GM12878 (cell line): ENCODE results near the gene IQUB. TPM values are rescaled to one million over a fixed set of nuclear protein-coding genes. Genes with fewer than 3 reads are reported as not detected.
"Not testable (repeated sequence)": the region's sequence is repeated elsewhere in the genome, so short reads cannot be mapped to it uniquely, and the experiment has no call there.

Experiments used
- ATAC-seq: fragments of 200-7000 bp; cut with Tn5 transposase; 3 replicates; pipeline ENCODE4 v1.9.1; 2020; ENCODE audit warnings: mild to moderate bottlenecking, moderate library complexity
- BruUV-seq: library from RNA; stranded (reverse); fragments of 400-500 nt; replicated peaks from 2 replicates; lab custom pipeline; 2021; lab: Mats Ljungman, UMichigan
- CTCF ChIA-PET: fragments of 300-600 bp; sonication (Branson Sonifier 250); formaldehyde crosslinking; extraction: SDS; loops from one replicate; lab custom pipeline; 2021; ENCODE audit warnings: inconsistent platforms; lab: Yijun Ruan, JAX
- POLR2A ChIA-PET: fragments of 350-600 bp; formaldehyde crosslinking; extraction: SDS; loops from one replicate; lab custom pipeline; 2021; ENCODE audit warnings: inconsistent platforms; lab: Charles Lee
- RAD21 ChIA-PET: fragments of 300-600 bp; sonication (Branson Sonifier 250); formaldehyde crosslinking; loops from one replicate; lab custom pipeline; 2023; ENCODE audit warnings: antibody characterized with exemption; ENCODE audit not compliant: unreplicated experiment; lab: Charles Lee
- SMC1A ChIA-PET: fragments of 300-600 bp; sonication (Branson Sonifier 250); formaldehyde crosslinking; loops from one replicate; lab custom pipeline; 2023; ENCODE audit not compliant: unreplicated experiment, uncharacterized antibody; lab: Charles Lee
- DNase-seq: peaks from one replicate; pipeline ENCODE4 v3.0.0-alpha.2; 2011; ENCODE audit warnings: low read depth, low spot score
- FAIRE-seq: peaks from 3 replicates; lab custom pipeline; 2011; peaks lifted over from hg19 to GRCh38; lab: Jason Lieb, UNC
- H2AFZ ChIP-seq: 2 replicates; pipeline ENCODE4 v1.6.0; 2011; ENCODE audit warnings: low read depth, low read length, control low read depth; ENCODE audit not compliant: control insufficient read depth
- H3K27ac ChIP-seq: 2 replicates; pipeline ENCODE4 v1.5.1; 2011; ENCODE audit warnings: control low read depth; ENCODE audit not compliant: control insufficient read depth, insufficient read depth
- H3K27me3 ChIP-seq, 2 experiments: replicated peaks in 1 of 2; 2 replicates each; pipeline versions ENCODE4 v1.6.0 to v1.6.1; 2011; ENCODE audit warnings: low read length in 1 of 2; ENCODE audit not compliant: control insufficient read depth in 2 of 2, insufficient read depth in 2 of 2
- H3K36me3 ChIP-seq, 2 experiments: 2 replicates each; pipeline ENCODE4 v1.5.1; 2011; ENCODE audit warnings: low read length in 1 of 2; ENCODE audit not compliant: control insufficient read depth in 2 of 2, insufficient read depth in 2 of 2
- H3K4me1 ChIP-seq: 2 replicates; pipeline ENCODE4 v1.6.1; 2011; ENCODE audit warnings: mild to moderate bottlenecking, low read length, moderate library complexity, mixed read lengths; ENCODE audit not compliant: control insufficient read depth, insufficient read depth
- H3K4me2 ChIP-seq: 2 replicates; pipeline ENCODE4 v1.6.0; 2011; ENCODE audit warnings: control low read depth; ENCODE audit not compliant: control insufficient read depth, insufficient read depth
- H3K4me3 ChIP-seq: fragments of 200-600 bp; sonication (generic); 2 replicates; pipeline ENCODE4 v1.5.1; 2016
- H3K79me2 ChIP-seq: 2 replicates; pipeline ENCODE4 v1.6.0; 2011; ENCODE audit warnings: low read length; ENCODE audit not compliant: control insufficient read depth, insufficient read depth
- H3K9ac ChIP-seq: 2 replicates; pipeline ENCODE4 v1.8.0; 2011; ENCODE audit warnings: low read length, control low read depth, mixed read lengths; ENCODE audit not compliant: control insufficient read depth, insufficient read depth
- H3K9me3 ChIP-seq: replicated peaks from 3 replicates; pipeline ENCODE4 v1.5.1; 2011; ENCODE audit warnings: mild to moderate bottlenecking, low read length; ENCODE audit not compliant: control insufficient read depth, insufficient read depth
- H4K20me1 ChIP-seq: 2 replicates; pipeline ENCODE4 v1.6.0; 2011; ENCODE audit not compliant: control insufficient read depth, insufficient read depth
- SUZ12 ChIP-seq: fragments of 200-600 bp; sonication (generic); IDR thresholded peaks from one replicate; pipeline ENCODE4 v1.6.1; 2018; ENCODE audit warnings: antibody characterized with exemption, mild to moderate bottlenecking; ENCODE audit not compliant: unreplicated experiment
- WGBS: methylation state at CpG from one replicate; pipeline ENCODE4 v1.1.6; 2016; ENCODE audit warnings: low lambda C conversion rate; ENCODE audit not compliant: insufficient replicate concordance, insufficient coverage; ENCODE audit errors: missing lambda C conversion rate; 5-methylcytosine and 5-hydroxymethylcytosine counted together
- in situ Hi-C: fragments of 300-500 bp; cut with MboI; formaldehyde crosslinking; loops from 9 replicates; pipeline ENCODE4 v1.14.3; 2018; ENCODE audit warnings: mixed read lengths
- intact Hi-C: fragments of 100-400 bp; cut with micrococcal nuclease; formaldehyde crosslinking; loops from one replicate; pipeline ENCODE4 v1.14.2; 2022; ENCODE audit not compliant: unreplicated experiment
- polyA plus RNA-seq, 11 experiments: library from polyadenylated mRNA; depleted of rRNA in 4 of 11; unstranded in 6 of 11; stranded (reverse) in 5 of 11; fragments of >200 nt; fragmentation: Nextera tagmentation in 4 of 11; fragmentation: Illumina TruSeq in 1 of 11; extraction: Ambion mirVana in 4 of 11; extraction: Trizol in 1 of 11; gene quantifications; 1 replicate in 1 of 11; 2 replicates in 10 of 11; pipeline versions ENCODE4 v1.2.1 to v1.2.3, GENCODE V29; 2011 to 2016; ENCODE audit warnings: inconsistent platforms in 2 of 11, missing spikeins in 2 of 11, low read depth in 1 of 11
- total RNA-seq, 4 experiments: library from RNA; depleted of rRNA in 3 of 4; stranded (reverse); fragments of >200 nt in 3 of 4; fragmentation: Illumina TruSeq in 1 of 4; extraction: Trizol in 1 of 4; gene quantifications; 2 replicates each; pipeline versions ENCODE4 v1.2.1 to v1.2.3, GENCODE V29; 2013 to 2021

IQUB gene
- total and polyA plus RNA-seq, 10 of the 15 experiments (the other 5 are each of a cell fraction or from before 2014, with no cell fraction given) = 0.04 to 0.08 TPM; not detected in 8

DNA sequence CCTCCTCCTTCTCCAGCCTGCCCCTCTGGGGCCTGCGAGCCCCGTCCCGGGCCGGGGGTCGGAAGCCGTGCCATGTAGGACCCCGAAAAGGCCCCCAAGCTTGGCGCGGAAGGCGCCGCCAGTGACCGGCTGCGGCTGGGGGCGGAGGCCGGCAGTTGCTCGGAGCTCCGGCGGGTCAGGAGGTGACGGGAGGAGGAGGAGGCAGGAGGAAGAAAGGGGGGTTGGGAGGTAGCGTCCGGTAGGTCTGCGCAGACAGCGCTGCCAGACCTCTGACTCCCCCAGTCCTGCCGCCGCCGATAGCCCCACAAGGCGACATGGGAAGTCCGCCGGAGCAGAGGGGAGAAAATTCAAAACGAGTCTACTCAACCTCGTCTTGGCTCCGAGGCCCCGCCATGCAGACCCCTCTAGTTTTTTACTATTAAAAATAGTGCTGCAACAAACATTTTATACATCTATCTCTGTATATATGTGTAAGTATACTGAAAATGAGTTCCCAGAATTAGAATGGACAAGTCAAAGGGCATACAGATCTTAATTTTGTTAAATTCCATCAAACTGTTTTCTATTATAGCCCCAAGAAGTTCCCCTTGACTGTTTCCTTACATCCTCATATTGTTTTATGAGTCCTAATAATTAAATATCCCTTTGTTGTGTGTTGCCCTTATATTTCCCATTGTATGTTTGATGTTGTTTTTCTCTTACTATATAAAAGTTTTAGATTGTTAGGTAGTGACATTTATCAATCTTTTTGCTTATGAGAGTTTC is 1.4 kb downstream of the IQUB start:
- H3K4me2 ChIP-seq, H3K27ac ChIP-seq, H3K4me3 ChIP-seq, H3K9me3 ChIP-seq, DNase-seq, H3K27me3 ChIP-seq, H3K79me2 ChIP-seq, H2AFZ ChIP-seq, in situ Hi-C loops, H3K4me1 ChIP-seq, H4K20me1 ChIP-seq, H3K9ac ChIP-seq, intact Hi-C loops, BruUV-seq, RAD21 ChIA-PET, H3K36me3 ChIP-seq: not testable (repeated sequence)
- peak; percentile 44 for FAIRE-seq
- WGBS = 2% methylated on average over 10 of the region's 33 CpGs
- ChIA-PET SMC1A (interaction anchor here (0.6 kb wide), 1 partner anchor 287 kb away, joined by 3 read pairs; no protein-coding TSS in a partner anchor), POLR2A (interaction anchor here (0.6 kb wide), 1 partner anchor 9 kb away, joined by 3 read pairs; no protein-coding TSS in a partner anchor), CTCF (interaction anchor here (3.0 kb wide), 1 partner anchor 39 kb away, joined by 27 read pairs; no protein-coding TSS in a partner anchor)
- ATAC-seq = peak; percentile 40
- peak; percentile 60 for TF ChIP-seq SUZ12

DNA sequence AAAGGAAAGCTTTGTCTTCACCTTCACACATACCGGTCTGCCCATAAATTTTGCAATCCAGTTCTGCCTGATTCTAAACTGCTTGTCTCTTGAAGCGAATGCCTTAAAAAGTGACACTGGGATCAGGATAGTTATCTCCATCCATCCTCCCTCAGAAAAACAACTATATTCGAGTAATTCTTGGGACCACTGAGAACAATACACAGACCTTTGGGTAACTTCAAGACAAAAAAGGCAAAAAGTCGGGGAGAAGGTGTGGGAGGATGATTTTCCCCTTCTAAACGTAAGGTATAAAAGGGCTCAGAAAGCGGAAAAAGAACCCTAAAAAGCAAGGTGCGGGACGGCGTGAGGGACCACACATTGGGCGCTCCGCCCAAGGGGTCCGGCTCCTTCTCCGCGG is 2.1 kb downstream of the IQUB start:
- H3K27ac ChIP-seq, H3K9ac ChIP-seq, H4K20me1 ChIP-seq, BruUV-seq, H2AFZ ChIP-seq, H3K4me3 ChIP-seq, H3K9me3 ChIP-seq, intact Hi-C loops, H3K4me1 ChIP-seq, SMC1A ChIA-PET, H3K4me2 ChIP-seq, H3K79me2 ChIP-seq, CTCF ChIA-PET, H3K27me3 ChIP-seq, RAD21 ChIA-PET, in situ Hi-C loops, DNase-seq, H3K36me3 ChIP-seq: not testable (repeated sequence)
- ATAC-seq (peak; percentile 9), FAIRE-seq (peak; percentile 87)
- WGBS = 25% methylated on average over 4 of the region's 14 CpGs
- POLR2A ChIA-PET = interaction anchor here (0.6 kb wide), 1 partner anchor 10 kb away, joined by 3 read pairs; no protein-coding TSS in a partner anchor

DNA sequence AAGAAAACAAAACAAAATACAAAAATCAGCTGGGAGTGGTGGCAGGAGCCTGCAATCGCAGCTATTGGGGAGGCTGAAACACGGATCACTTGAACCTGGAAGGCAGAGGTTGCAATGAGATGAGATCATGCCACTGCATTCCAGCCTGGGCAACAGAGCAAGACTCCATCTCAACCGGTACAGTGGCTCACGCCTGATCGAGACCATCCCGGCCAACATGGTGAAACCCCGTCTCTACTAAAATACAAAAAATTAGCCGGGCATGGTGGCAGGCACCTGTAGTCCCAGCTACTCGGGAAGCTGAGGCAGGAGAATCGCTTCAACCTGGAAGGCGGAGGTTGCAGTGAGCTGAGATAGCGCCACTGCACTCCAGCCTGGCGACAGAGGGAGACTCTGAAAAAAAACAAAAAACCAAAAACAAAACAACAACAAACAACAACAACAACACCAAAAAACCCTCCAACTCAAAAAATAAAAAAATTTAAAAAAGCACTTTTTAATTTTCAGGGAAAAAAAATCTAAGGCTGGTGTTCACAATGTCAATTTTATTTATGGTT is 4.3 kb downstream of the IQUB start:
- H4K20me1 ChIP-seq, H2AFZ ChIP-seq, H3K79me2 ChIP-seq, ATAC-seq, intact Hi-C loops, H3K9me3 ChIP-seq, H3K9ac ChIP-seq, in situ Hi-C loops, BruUV-seq, FAIRE-seq, H3K27me3 ChIP-seq, DNase-seq, H3K4me1 ChIP-seq, SMC1A ChIA-PET, H3K36me3 ChIP-seq, RAD21 ChIA-PET, H3K4me3 ChIP-seq, H3K27ac ChIP-seq, H3K4me2 ChIP-seq: not testable (repeated sequence)
- ChIA-PET POLR2A (interaction anchor here (0.6 to 0.7 kb wide), 2 partner anchors 16 to 92 kb away, joined by 3 read pairs; no protein-coding TSS in a partner anchor), CTCF (interaction anchor here (1.2 kb wide), 1 partner anchor 9 kb away, joined by 4 read pairs; no protein-coding TSS in a partner anchor)
- 68% methylated on average over 12 of the region's 13 CpGs for WGBS
